Mucosa of stomach (tissue), 1 donor: ENCODE data around the gene WASHC2C.
"Not testable (repeated sequence)": the region's sequence is repeated elsewhere in the genome, so short reads cannot be mapped to it uniquely, and the experiment has no call there.

Source experiments
- H3K27me3 ChIP-seq: one replicate; pipeline ENCODE4 v1.7.0; 2013; ENCODE audit warnings: mild to moderate bottlenecking, low read length; ENCODE audit not compliant: control insufficient read depth, insufficient read depth
- H3K36me3 ChIP-seq: one replicate; pipeline ENCODE4 v1.7.0; 2013; ENCODE audit warnings: low read length; ENCODE audit not compliant: control insufficient read depth, insufficient read depth
- H3K4me1 ChIP-seq: one replicate; pipeline ENCODE4 v1.7.0; 2013; ENCODE audit warnings: mild to moderate bottlenecking, low read length; ENCODE audit not compliant: control insufficient read depth, insufficient read depth
- H3K4me3 ChIP-seq: one replicate; pipeline ENCODE4 v1.7.0; 2013; ENCODE audit warnings: low read length
- H3K9ac ChIP-seq: one replicate; pipeline ENCODE4 v1.7.0; 2013; ENCODE audit warnings: mild to moderate bottlenecking, low read length, moderate library complexity
- H3K9me3 ChIP-seq: one replicate; pipeline ENCODE4 v1.7.0; 2013; ENCODE audit warnings: mild to moderate bottlenecking, low read length, moderate library complexity; ENCODE audit not compliant: control insufficient read depth
- donor health status: Pancreatic carcinoma.

WASHC2C gene

DNA sequence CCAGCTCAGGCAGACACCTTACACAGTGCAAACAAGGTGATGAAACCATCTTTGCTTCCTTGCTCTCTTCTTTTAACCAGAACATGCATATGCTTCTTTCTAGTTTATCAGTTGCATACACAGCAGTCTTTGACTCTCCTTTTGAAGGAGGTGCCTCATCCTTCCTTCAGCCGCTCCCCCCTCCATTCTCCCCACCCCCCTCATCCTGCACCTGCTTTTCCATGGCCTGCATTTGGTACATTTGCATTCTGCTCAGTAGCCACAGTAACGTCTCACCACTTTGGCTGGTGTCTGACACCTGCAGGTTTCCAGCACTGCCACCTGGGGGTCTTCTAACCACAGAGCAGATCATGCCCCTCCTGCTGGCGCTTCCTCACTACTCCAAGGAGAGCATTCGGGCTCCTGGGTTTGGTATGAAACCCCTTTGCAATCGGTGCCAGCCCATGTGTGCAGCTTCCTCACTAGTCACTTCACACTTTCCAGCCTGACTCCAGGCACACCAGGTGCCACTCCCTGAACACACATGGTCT is 60.2 kb downstream of the WASHC2C start:
- H3K9me3 ChIP-seq, H3K36me3 ChIP-seq: not testable (repeated sequence)

DNA sequence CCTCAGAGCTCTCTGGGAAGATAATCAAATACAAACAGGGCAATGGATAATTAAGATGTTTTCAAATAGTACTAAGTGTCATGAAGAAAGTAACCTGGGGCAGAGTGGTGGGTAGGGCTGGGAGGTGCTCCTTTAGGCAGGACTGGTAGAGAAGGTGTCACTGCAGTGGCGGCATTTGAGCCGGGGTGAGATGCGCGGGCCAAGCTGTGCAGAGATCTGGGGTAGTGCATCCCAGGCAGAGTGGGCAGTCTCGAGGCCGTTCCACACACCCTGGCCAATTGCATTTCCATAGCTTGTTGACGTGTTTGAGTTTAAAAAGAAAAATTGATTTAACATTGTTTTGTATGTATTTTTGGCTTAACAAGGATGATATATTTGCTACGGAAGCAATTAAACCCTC is 62.9 kb downstream of the WASHC2C start:
- not testable (repeated sequence) for H3K36me3 ChIP-seq, H3K9me3 ChIP-seq

More for the DNA sequence above, 60.2 kb downstream of the WASHC2C start:
- not testable (repeated sequence) for H3K27me3 ChIP-seq, H3K4me3 ChIP-seq, H3K9ac ChIP-seq, H3K4me1 ChIP-seq

DNA sequence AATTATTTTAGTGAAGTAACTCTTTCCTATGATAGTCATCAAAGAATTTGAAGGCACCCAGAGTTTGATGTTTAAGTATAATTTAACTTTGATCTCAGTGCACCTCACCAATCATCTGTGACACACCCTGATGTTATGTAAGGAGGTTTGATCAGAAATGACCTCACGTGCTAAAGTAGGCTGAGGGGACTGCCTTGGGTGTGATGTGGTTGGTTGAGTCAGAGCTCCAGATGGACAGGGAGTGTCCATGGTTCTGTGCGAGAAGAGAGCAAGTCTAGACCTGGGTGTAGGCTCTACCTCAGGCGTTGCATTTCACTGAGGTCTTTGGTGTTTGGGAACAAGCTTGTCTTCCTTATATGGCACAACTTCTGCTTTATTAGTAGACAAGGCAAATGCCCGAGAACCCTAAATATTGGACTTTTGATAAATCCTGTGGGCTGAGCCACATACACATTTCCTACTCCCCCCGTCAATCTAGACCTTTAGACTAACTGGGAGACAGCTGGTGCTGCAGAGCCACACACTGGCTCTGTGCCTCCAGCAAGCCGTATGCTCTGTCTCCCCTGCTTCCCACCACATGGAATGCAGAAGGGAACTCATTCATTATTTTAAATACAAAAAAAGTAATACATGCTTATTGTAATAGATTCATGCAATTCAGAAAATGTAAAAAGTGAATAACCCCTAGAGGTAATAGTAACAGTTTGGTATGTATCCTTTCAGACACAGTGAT is 63.8 kb downstream of the WASHC2C start:
- H3K9me3 ChIP-seq, H3K27me3 ChIP-seq, H3K4me3 ChIP-seq, H3K36me3 ChIP-seq, H3K4me1 ChIP-seq, H3K9ac ChIP-seq: not testable (repeated sequence)

More for the DNA sequence above, 62.9 kb downstream of the WASHC2C start:
- H3K4me3 ChIP-seq, H3K27me3 ChIP-seq, H3K4me1 ChIP-seq, H3K9ac ChIP-seq: not testable (repeated sequence)

DNA sequence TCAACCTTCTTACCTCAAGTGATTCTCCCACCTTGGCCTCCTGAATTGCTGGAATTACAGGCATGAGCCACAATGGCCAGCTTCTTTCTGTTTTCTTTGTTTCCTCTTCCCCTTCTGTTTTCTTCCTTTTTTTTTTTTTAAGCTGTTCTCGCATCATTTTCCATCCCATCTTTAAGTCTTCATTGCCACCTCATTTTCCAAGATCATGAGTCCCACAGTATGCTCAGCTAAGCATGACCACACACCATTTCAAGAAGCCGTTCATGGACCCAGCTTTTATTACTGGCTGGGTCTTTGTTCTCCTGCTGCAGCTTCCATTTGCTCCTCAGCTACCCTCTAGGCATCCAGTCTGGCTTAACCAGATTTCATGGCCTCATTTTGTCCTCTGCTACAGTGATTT is 67.7 kb downstream of the WASHC2C start:
- H3K4me3 ChIP-seq, H3K36me3 ChIP-seq, H3K9me3 ChIP-seq, H3K4me1 ChIP-seq, H3K27me3 ChIP-seq, H3K9ac ChIP-seq: not testable (repeated sequence)

DNA sequence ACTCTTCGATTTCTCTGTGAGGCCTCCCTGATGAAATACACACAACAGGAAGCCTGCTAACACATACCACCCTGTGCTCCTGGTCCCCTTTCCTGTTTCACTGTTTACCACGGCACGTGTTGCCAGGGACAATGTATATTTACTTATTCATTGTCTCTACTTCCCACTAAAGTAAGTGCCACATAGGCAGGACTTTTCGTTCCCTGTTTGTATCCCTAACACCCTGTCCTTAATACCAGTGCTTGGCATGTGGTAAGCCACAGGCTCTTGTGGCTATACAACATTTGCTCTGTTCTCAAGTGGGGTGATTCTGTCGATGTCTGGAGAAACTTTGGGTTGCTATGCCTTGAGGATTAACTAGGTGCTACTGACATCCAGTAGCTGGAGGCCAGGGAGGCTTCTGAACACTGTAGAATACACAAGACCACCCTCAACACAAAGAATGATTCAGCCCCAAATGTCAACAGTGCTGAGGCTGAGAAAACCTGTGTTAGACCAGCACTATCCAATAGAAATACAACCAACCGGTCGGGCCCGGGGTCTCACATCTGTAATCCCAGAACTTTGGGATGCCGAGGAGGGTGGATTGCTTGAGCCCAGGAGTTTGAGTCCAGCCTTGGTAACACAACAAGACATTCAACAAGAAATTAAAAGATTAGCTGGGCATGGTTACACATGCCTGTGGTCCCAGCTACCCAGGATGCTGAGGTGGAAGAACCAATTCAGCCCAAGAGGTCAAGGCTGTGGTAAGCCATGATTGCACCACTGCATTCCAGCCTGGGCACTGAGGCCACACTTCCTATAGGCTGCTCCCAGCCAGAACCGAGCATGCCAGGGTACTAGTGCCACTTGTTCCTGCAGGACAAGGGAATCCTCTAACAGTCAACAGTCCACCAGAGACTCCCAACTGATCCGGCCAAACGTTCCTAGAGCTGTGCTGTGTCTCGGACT is 76.3 kb downstream of the WASHC2C start:
- H3K4me3 ChIP-seq, H3K9ac ChIP-seq, H3K9me3 ChIP-seq, H3K4me1 ChIP-seq, H3K27me3 ChIP-seq, H3K36me3 ChIP-seq: not testable (repeated sequence)

DNA sequence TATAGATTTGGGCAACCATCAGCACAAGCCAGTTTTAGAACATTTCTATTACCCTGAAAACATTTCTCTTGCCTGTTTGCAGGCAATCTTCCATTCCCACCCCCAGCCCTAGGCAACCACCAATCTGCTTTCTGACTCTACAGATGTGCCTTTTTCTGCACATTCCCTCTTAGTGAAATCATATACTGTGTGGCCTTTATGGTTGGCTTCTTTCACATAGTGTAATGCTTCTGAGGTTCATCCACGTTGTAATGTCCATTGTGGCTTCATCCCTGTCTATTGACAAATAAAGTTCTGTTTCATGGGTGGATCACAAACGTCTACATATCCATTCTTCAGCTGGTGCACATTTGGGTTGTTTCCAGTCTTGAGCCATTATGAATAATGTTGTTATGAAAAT is 77.9 kb downstream of the WASHC2C start:
- H3K4me1 ChIP-seq, H3K9ac ChIP-seq, H3K9me3 ChIP-seq, H3K4me3 ChIP-seq, H3K36me3 ChIP-seq, H3K27me3 ChIP-seq: not testable (repeated sequence)

DNA sequence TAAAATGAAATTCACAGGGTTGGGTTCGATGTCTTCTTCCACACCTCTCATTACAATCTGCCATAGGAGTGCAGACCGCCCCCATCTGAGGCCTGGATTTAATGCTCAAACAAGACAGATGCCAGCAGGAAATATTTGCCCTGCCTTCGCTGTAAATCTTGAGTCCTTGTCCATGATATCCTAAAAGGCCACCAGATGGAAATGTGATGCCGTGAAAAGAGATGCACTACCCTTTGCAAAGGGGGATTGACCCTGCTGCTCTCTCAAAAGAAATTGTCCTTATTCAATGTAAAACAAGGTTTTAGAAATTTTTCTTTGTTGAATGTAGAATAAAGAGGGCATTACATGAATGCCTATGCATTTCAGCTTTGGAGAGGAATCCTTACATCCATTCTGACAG is 82.8 kb downstream of the WASHC2C start:
- no peaks in the 10 kb centered on the region for H3K4me1 ChIP-seq
- no peak overlapping the region for H3K4me3 ChIP-seq
- no peaks in the 10 kb centered on the region for H3K27me3 ChIP-seq
- no peaks in the 10 kb centered on the region for H3K9me3 ChIP-seq
- no peaks in the 10 kb centered on the region for H3K36me3 ChIP-seq
- H3K9ac ChIP-seq: no peak overlapping the region

DNA sequence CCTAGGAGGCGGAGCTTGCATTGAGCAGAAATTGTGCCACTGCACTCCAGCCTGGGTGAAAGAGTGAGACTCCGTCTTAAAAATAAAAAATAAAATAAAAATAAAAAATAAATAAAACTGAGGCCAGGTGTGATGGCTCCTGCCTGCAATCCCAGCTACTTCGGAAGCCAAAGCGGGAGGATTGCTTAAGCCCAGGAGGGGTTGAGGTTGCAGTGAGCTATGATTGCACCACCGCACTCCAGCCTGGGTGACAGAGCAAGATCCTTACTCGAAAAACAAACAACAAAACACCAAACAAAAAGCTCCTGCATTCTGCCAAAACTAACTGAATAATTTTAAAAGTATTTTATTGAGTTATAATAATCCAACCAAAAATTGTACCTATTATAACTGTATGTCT is 84.0 kb downstream of the WASHC2C start:
- Histone ChIP-seq H3K4me1 (no peaks in the 10 kb centered on the region), H3K27me3 (no peaks in the 10 kb centered on the region), H3K36me3 (no peaks in the 10 kb centered on the region), H3K4me3 (no peak overlapping the region), H3K9me3 (no peaks in the 10 kb centered on the region), H3K9ac (no peak overlapping the region)

DNA sequence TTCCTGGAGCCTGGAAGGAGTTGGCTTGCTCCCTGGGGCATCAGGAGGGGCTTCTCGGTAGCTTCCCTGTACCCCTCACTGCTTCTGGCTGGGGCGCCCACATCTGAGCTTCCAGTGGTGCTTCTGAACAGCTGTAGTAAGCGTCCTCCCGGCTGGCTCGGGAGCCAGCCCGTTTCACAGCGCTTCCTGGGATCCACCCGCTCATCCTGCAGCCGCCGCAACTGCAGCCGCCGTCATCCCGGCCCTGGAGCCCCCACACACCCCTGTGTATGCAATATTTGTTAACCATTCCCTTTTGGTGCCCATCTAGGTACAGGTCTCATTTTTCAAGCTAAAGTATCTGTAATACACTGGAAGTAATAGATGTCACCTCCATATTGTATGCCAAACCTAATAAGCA is 85.9 kb downstream of the WASHC2C start:
- not testable (repeated sequence) for H3K9me3 ChIP-seq, H3K4me1 ChIP-seq, H3K27me3 ChIP-seq, H3K9ac ChIP-seq, H3K36me3 ChIP-seq, H3K4me3 ChIP-seq

DNA sequence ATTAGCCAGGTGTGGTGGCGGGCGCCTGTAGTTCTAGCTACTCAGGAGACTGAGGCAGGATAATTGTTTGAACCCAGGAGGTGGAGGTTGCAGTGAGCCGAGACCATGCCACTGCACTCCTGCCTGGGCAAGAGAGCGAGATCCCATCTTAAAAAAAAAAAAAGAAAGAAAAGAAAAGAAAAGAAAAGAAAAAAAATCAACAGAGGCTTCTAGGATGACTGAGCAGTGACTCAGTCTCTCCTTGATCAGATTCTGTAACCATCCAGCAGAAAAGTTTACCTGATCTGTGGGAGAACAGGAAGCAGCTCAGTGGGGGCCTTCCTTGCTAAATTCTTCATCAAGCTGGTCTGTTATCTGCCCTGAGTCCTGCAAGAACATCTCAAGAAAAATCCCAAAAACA is 87.1 kb downstream of the WASHC2C start:
- not testable (repeated sequence) for H3K9me3 ChIP-seq, H3K36me3 ChIP-seq, H3K9ac ChIP-seq, H3K27me3 ChIP-seq, H3K4me1 ChIP-seq, H3K4me3 ChIP-seq

DNA sequence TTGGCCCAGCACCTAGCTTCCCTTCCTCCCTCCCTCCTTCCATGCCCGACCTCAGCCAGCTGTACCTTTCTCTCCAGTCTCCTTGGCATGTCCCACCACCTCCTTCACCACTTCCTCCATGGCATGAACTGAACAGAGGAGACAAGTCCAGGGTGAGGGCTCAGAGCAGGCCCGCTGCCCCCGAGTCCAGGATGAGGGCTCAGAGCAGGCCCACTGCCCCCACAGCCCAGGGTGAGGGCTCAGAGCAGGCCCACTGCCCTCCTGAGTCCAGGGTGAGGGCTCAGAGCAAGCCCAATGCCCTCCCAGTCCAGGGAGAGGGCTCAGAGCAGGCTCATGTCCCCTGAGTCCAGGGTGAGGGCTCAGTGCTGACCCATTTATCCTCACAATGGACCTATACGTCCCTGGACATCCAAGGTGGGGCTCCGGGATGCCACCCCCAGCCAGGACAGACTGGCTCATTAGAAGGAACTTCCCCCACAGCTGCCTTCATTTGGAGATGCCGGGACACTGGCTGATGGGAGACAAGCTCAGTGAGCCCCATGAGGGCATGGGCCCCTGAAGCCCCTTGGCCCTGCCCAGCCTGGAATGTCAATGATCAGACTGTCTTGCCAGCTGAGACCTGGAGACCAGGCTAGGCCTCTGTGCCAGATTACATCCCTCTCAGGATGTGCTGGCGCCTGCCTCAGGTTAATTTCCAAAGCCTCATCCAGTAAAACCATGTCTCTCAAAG is 90.2 kb downstream of the WASHC2C start:
- Histone ChIP-seq H3K9ac (no peak overlapping the region), H3K27me3 (no peaks in the 10 kb centered on the region), H3K9me3 (no peaks in the 10 kb centered on the region), H3K4me3 (no peak overlapping the region), H3K36me3 (no peaks in the 10 kb centered on the region), H3K4me1 (no peaks in the 10 kb centered on the region)

DNA sequence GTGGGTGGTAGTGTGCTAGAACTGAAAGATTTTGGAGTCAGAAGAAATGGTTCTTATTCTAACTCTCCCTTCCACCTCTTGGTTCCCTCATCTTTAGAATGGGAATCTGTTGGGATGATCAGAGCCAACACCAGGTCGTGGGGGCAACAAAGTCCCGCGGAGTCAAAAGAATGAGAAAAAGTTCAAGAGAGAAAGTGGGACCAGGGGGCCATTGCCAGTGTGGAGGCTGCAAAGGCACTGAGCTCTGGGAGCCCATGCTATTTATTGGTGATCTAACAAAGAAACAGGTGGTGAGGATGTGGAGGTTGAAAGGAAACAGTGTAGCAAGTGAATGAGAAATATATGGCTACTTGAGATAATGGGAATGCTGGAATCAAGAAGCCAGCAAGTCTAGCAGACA is 90.8 kb downstream of the WASHC2C start:
- H3K4me1 ChIP-seq: no peaks in the 10 kb centered on the region
- H3K36me3 ChIP-seq: no peaks in the 10 kb centered on the region
- H3K9ac ChIP-seq: no peak overlapping the region
- H3K4me3 ChIP-seq: no peak overlapping the region
- no peaks in the 10 kb centered on the region for H3K9me3 ChIP-seq
- no peaks in the 10 kb centered on the region for H3K27me3 ChIP-seq
